Measurements from ENCODE around the gene MAZ.
A peak's percentile ranks its signal among the peaks of the same experiment; 100 is the strongest.

MAZ gene

GRCh38 chr16:29802416-29802935 is 3.9 kb upstream of the MAZ start:
- TF ChIP-seq, protein P1, sequence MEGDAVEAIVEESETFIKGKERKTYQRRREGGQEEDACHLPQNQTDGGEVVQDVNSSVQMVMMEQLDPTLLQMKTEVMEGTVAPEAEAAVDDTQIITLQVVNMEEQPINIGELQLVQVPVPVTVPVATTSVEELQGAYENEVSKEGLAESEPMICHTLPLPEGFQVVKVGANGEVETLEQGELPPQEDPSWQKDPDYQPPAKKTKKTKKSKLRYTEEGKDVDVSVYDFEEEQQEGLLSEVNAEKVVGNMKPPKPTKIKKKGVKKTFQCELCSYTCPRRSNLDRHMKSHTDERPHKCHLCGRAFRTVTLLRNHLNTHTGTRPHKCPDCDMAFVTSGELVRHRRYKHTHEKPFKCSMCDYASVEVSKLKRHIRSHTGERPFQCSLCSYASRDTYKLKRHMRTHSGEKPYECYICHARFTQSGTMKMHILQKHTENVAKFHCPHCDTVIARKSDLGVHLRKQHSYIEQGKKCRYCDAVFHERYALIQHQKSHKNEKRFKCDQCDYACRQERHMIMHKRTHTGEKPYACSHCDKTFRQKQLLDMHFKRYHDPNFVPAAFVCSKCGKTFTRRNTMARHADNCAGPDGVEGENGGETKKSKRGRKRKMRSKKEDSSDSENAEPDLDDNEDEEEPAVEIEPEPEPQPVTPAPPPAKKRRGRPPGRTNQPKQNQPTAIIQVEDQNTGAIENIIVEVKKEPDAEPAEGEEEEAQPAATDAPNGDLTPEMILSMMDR (IDR thresholded peaks at IDR 0.05; ENCODE audit: insufficient read depth, low read length, poor library complexity, severe bottlenecking), result no peak
- no peak overlapping the region for H3K4me3 ChIP-seq (replicated peaks; ENCODE audit: low read depth, low read length)
- peaks cover 29% of the 10 kb centered on the region for H3K36me3 ChIP-seq (ENCODE audit: control insufficient read depth, insufficient read depth, low read length)
- DNase-seq (ENCODE audit: extremely low read depth, insufficient read length), result no peak
- no peaks in the 10 kb centered on the region for H3K27me3 ChIP-seq (replicated peaks; ENCODE audit: control insufficient read depth, insufficient read depth, low read length)

DNA sequence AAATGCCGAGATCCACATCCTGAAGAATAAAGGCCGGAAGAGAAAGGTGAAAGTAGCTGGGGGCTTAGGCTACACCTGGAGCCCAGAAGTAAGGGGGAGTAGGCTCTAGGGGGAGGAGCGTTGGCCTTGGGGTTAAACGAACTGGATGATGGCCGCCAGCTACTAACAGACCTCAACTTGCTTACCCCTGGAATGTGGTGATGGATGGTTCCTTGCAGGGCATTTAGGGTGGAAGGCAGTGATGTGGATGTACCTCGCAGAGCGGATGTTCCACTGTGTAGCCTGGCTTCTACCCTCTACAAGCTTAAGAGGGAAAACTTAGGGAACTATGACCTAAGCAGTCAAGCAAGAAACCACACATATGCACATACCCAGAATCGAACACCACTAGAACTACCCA is 2.3 kb upstream of the MAZ start:
- DNase-seq (ENCODE audit: extremely low read depth, insufficient read length), result no peak
- H3K4me3 ChIP-seq (replicated peaks; ENCODE audit: low read depth, low read length), result no peak overlapping the region; the same call in 1 of the 2 replicates
- TF ChIP-seq, protein P1 (IDR thresholded peaks at IDR 0.05; ENCODE audit: insufficient read depth, low read length, poor library complexity, severe bottlenecking), result no peak
- peaks cover 23% of the 10 kb centered on the region for H3K36me3 ChIP-seq (ENCODE audit: control insufficient read depth, insufficient read depth, low read length)
- no peaks in the 10 kb centered on the region for H3K27me3 ChIP-seq (replicated peaks; ENCODE audit: control insufficient read depth, insufficient read depth, low read length)

DNA sequence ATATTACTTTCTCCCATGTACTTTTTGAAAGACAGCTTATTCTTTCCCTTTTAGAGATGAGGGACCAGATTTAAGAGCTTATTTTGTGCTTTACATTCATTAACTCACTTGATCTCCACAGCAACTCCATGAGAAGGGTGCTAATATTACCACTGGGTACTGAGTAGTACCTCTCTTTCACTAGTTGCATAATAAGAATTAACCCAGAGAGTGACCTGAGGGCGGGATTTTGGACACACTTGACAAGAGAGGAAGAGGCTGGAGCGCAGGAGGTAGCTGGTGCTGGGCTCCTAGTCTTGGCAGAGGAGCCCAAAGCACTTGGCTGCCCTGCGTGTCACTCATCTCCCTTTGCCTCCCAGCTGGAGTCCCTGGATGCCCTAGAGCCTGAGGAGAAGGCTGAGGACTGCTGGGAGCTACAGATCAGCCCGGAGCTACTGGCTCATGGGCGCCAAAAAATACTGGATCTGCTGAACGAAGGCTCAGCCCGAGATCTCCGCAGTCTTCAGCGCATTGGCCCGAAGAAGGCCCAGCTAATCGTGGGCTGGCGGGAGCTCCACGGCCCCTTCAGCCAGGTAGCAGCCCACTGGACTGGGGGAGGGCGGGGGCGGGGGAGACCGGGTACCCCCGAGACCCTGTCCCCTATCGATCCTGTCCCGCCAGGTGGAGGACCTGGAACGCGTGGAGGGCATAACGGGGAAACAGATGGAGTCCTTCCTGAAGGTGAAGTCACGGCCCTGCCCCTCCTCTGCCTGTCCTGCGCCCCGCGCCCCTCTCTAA is 1.7 kb upstream of the MAZ start:
- H3K4me3 ChIP-seq (replicated peaks; ENCODE audit: low read depth, low read length), result peak overlapping the region; percentile 89
- H3K36me3 ChIP-seq (ENCODE audit: control insufficient read depth, insufficient read depth, low read length), result peaks cover 21% of the 10 kb centered on the region
- no peaks in the 10 kb centered on the region for H3K27me3 ChIP-seq (replicated peaks; ENCODE audit: control insufficient read depth, insufficient read depth, low read length)
- TF ChIP-seq, protein P1 (IDR thresholded peaks at IDR 0.05; ENCODE audit: insufficient read depth, low read length, poor library complexity, severe bottlenecking), result no peak
- DNase-seq (ENCODE audit: extremely low read depth, insufficient read length), result no peak

- H3K27me3 ChIP-seq (replicated peaks; ENCODE audit: control insufficient read depth, insufficient read depth, low read length), result no peaks in the 10 kb centered on the region
- peak; percentile 99 for DNase-seq (ENCODE audit: extremely low read depth, insufficient read length)
- peaks cover 22% of the 10 kb centered on the region for H3K36me3 ChIP-seq (ENCODE audit: control insufficient read depth, insufficient read depth, low read length)
- TF ChIP-seq, protein P1 (IDR thresholded peaks at IDR 0.05; ENCODE audit: insufficient read depth, low read length, poor library complexity, severe bottlenecking), result peak; percentile 13
- peak overlapping the region; percentile 89 for H3K4me3 ChIP-seq (replicated peaks; ENCODE audit: low read depth, low read length)
Observed at GRCh38 chr16:29805232-29806098, 864 bp upstream of the MAZ start.

GRCh38 chr16:29806641-29807425 is 504 bp downstream of the MAZ start:
- peak; percentile 58 for DNase-seq (ENCODE audit: extremely low read depth, insufficient read length)
- Histone ChIP-seq H3K27me3 (replicated peaks; ENCODE audit: control insufficient read depth, insufficient read depth, low read length) (no peaks in the 10 kb centered on the region), H3K4me3 (replicated peaks; ENCODE audit: low read depth, low read length) (peak overlapping the region; percentile 86), H3K36me3 (ENCODE audit: control insufficient read depth, insufficient read depth, low read length) (peaks cover 16% of the 10 kb centered on the region)
- TF ChIP-seq, protein P1 (IDR thresholded peaks at IDR 0.05; ENCODE audit: insufficient read depth, low read length, poor library complexity, severe bottlenecking), result no peak

Data from GM06990 (cell line).